Natural killer cell (primary cell): Measurements from ENCODE around the gene ITCH. TPM values are rescaled to one million over a fixed set of nuclear protein-coding genes. Genes with fewer than 3 reads are reported as not detected.
"Not testable (repeated sequence)": the region's sequence is repeated elsewhere in the genome, so short reads cannot be mapped to it uniquely, and the experiment has no call there.

ENCODE experiments used
- ATAC-seq, 3 donors: fragments of 150-1000 bp in 2 of 3; fragments of 200-7000 bp in 1 of 3; cut with Tn5 transposase; 1 replicate in 1 of 3; 2 replicates in 2 of 3; pipeline ENCODE4 v1.10.0; 2021; ENCODE audit warnings: mild to moderate bottlenecking in 2 of 3, moderate library complexity in 2 of 3
- DNase-seq, 2 donors: peaks; one replicate each; pipeline versions ENCODE4 v3.0.0 to v3.0.0-alpha.2; 2013 to 2021; ENCODE audit warnings: mixed read lengths in 1 of 2
- H3K27ac ChIP-seq: one replicate; pipeline ENCODE4 v1.5.1; 2013; ENCODE audit warnings: mild to moderate bottlenecking, low read length
- H3K27me3 ChIP-seq: one replicate; pipeline ENCODE4 v1.6.1; 2013; ENCODE audit warnings: low read length; ENCODE audit not compliant: control insufficient read depth, insufficient read depth
- H3K36me3 ChIP-seq: one replicate; pipeline ENCODE4 v1.6.1; 2013; ENCODE audit warnings: low read length; ENCODE audit not compliant: control insufficient read depth, insufficient read depth
- H3K4me1 ChIP-seq: one replicate; pipeline ENCODE4 v1.6.1; 2013; ENCODE audit warnings: low read length; ENCODE audit not compliant: control insufficient read depth, insufficient read depth
- H3K4me3 ChIP-seq: one replicate; pipeline ENCODE4 v1.5.1; 2013; ENCODE audit warnings: low read length
- H3K9me3 ChIP-seq: one replicate; pipeline ENCODE4 v1.6.1; 2013; ENCODE audit warnings: low read length; ENCODE audit not compliant: control insufficient read depth, insufficient read depth
- H3K27ac Mint-ChIP-seq, 2 donors: one replicate each; pipeline ENCODE4 v1.8.0; 2022; ENCODE audit warnings: mild to moderate bottlenecking in 2 of 2, mixed read lengths in 2 of 2, moderate library complexity in 1 of 2
- H3K27me3 Mint-ChIP-seq, 2 donors: one replicate each; pipeline ENCODE4 v1.8.0; 2022; ENCODE audit warnings: low read depth in 2 of 2, mixed read lengths in 2 of 2
- H3K36me3 Mint-ChIP-seq: one replicate; pipeline ENCODE4 v1.8.0; 2022; ENCODE audit warnings: mixed read lengths
- H3K4me1 Mint-ChIP-seq, 2 donors: one replicate each; pipeline ENCODE4 v1.8.0; 2022; ENCODE audit warnings: mixed read lengths in 2 of 2
- H3K4me3 Mint-ChIP-seq: one replicate; pipeline ENCODE4 v1.8.0; 2022; ENCODE audit warnings: mild to moderate bottlenecking, moderate library complexity, mixed read lengths
- H3K9me3 Mint-ChIP-seq, 2 donors: one replicate each; pipeline ENCODE4 v1.8.0; 2022; ENCODE audit warnings: mixed read lengths in 2 of 2
- CTCF ChIP-seq: fragments of 200-600 bp; IDR thresholded peaks from one replicate; pipeline ENCODE4 v1.8.0; 2022; ENCODE audit warnings: antibody characterized with exemption
- WGBS: methylation state at CpG from one replicate; pipeline ENCODE4 v1.1.7; 2013; ENCODE audit warnings: missing lambda C conversion rate; ENCODE audit not compliant: insufficient coverage; 5-methylcytosine and 5-hydroxymethylcytosine counted together
- intact Hi-C: fragments of 100-400 bp; cut with micrococcal nuclease; formaldehyde crosslinking; loops from one replicate; pipeline ENCODE4 v1.14.2; 2022
- total RNA-seq, 4 donors: library from RNA; stranded (reverse); fragments of 120-200 nt in 1 of 4; gene quantifications; one replicate each; pipeline versions ENCODE4 v1.2.3 to v1.2.4, GENCODE V29; 2013 to 2022

ITCH gene
- total RNA-seq, 3 donors from 2014 or later (not counting 1 experiment from before 2014, with no cell fraction given): 157 to 182 (median 163) TPM

DNA sequence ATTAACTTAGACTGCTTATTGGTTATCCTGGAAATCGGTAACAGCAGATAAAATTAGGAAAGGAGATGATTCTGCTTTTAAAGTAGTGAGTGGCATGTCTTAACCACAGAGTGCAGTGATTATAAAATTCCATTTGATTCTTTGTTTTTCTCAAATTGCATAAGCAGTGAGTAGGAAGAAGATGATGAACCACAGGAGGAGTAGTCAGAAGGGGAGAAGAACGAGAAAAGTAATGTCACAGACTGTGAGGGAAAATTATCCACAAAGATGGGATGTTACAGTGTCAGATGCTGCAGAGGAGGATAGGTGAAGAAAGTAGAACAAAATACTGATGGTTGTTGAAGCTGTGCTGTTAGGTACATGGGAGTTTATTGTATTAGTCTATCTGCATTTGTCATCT is 63.0 kb downstream of the ITCH start:
- Histone ChIP-seq H3K9me3 (no peaks in the 10 kb centered on the region), H3K4me1 (peaks cover 4% of the 10 kb centered on the region), H3K4me3 (no peak overlapping the region), H3K27ac (no peak overlapping the region), H3K36me3 (peaks cover 77% of the 10 kb centered on the region), H3K27me3 (no peaks in the 10 kb centered on the region)
- Mint-ChIP-seq H3K4me1 (peaks cover 40 to 44% of the 10 kb centered on the region in 2 donors), H3K9me3 (no peaks in the 10 kb centered on the region), H3K36me3 (peaks cover 12% of the 10 kb centered on the region), H3K27ac (peak overlapping the region; percentile 13 to 21), H3K27me3 (no peaks in the 10 kb centered on the region), H3K4me3 (no peak overlapping the region)
- ATAC-seq (no peak), DNase-seq (no peak)
- intact Hi-C loops: no loop called here
- no peak for TF ChIP-seq CTCF
- 98% methylated on average over 2 of the region's 2 CpGs for WGBS

- H3K4me3 ChIP-seq: no peak overlapping the region
- H3K27ac ChIP-seq: no peak overlapping the region
- Mint-ChIP-seq H3K27ac (peak overlapping the region; percentile 47 to 63), H3K9me3 (no peaks in the 10 kb centered on the region), H3K4me3 (no peak overlapping the region), H3K27me3 (no peaks in the 10 kb centered on the region), H3K36me3 (peaks cover 7% of the 10 kb centered on the region), H3K4me1 (peaks cover 40 to 46% of the 10 kb centered on the region in 2 donors)
- TF ChIP-seq CTCF: no peak
- H3K9me3 ChIP-seq: no peaks in the 10 kb centered on the region
- WGBS: 95% methylated on average over 3 of the region's 3 CpGs
- peaks cover 71% of the 10 kb centered on the region for H3K36me3 ChIP-seq
- ATAC-seq: no peak
- intact Hi-C loops: no loop called here
- H3K27me3 ChIP-seq: no peaks in the 10 kb centered on the region
- DNase-seq: no peak
- H3K4me1 ChIP-seq: peaks cover 4% of the 10 kb centered on the region
These were observed 64.3 kb downstream of the ITCH start for GRCh38 chr20:34427331-34427730.

DNA sequence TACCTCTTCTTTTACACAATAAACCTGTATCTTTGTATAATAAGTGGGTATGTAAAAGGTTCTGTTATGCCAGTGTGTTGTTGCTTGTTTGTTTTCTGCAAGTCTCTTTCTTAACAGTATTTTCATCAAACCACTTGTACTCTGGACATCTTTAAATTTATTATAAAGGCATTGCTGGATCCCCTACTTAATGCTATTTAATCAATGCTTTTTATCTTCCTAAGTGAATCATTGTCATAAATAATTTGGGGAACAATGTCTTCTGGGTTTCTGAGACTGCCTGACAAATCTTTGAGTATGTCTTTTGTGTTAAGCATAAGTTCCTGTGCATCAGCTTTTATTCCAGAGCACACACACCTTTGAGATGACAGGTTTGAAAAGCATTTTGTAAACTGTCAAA is 64.7 kb downstream of the ITCH start:
- H3K27ac ChIP-seq: no peak overlapping the region
- DNase-seq (no peak), ATAC-seq (no peak)
- H3K9me3 ChIP-seq: no peaks in the 10 kb centered on the region
- peak overlapping the region; percentile 51 to 63 for H3K27ac Mint-ChIP-seq
- H3K36me3 Mint-ChIP-seq: peaks cover 7% of the 10 kb centered on the region
- H3K4me1 Mint-ChIP-seq: peaks cover 39 to 46% of the 10 kb centered on the region in 2 donors
- intact Hi-C loops: no loop called here
- H3K9me3 Mint-ChIP-seq: no peaks in the 10 kb centered on the region
- TF ChIP-seq CTCF: no peak
- no peaks in the 10 kb centered on the region for H3K27me3 Mint-ChIP-seq
- H3K36me3 ChIP-seq: peaks cover 72% of the 10 kb centered on the region
- no peak overlapping the region for H3K4me3 Mint-ChIP-seq
- H3K4me3 ChIP-seq: no peak overlapping the region
- peaks cover 1% of the 10 kb centered on the region for H3K4me1 ChIP-seq
- H3K27me3 ChIP-seq: no peaks in the 10 kb centered on the region

- H3K4me3 ChIP-seq: no peak overlapping the region
- DNase-seq (no peak), ATAC-seq (no peak)
- H3K27ac ChIP-seq: no peak overlapping the region
- no peaks in the 10 kb centered on the region for H3K9me3 ChIP-seq
- H3K9me3 Mint-ChIP-seq: no peaks in the 10 kb centered on the region
- H3K36me3 Mint-ChIP-seq: no peaks in the 10 kb centered on the region
- H3K27ac Mint-ChIP-seq: peak overlapping the region; percentile 1 to 60
- H3K36me3 ChIP-seq: peaks cover 48% of the 10 kb centered on the region
- no peaks in the 10 kb centered on the region for H3K4me1 ChIP-seq
- H3K27me3 ChIP-seq: no peaks in the 10 kb centered on the region
- no peak for TF ChIP-seq CTCF
- no peak overlapping the region for H3K4me3 Mint-ChIP-seq
- 100% methylated on average over 3 of the region's 3 CpGs for WGBS
- intact Hi-C loops: no loop called here
- no peaks in the 10 kb centered on the region for H3K27me3 Mint-ChIP-seq
- H3K4me1 Mint-ChIP-seq: peaks cover 20 to 35% of the 10 kb centered on the region in 2 donors
These were observed 68.1 kb downstream of the ITCH start for GRCh38 chr20:34431168-34431567.

DNA sequence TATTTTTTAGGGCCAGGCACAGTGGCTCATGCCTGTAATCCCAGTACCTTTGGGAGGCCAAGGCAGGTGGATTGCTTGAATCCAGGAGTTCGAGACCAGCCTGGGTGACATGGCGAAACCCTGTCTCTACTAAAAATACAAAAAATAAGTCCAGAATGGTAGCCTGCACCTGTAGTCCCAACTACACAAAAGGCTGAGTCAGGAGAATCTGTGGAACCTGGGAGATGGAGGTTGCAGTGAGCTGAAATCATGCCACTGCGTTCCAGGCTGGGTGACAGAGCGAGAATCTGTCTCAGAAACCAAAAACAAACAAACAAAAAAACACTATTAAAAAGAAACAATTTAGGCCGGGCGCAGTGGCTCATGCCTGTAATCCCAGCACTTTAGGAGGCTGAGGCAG is 69.6 kb downstream of the ITCH start:
- peaks cover 43% of the 10 kb centered on the region for H3K36me3 ChIP-seq
- H3K27ac ChIP-seq, H3K27me3 Mint-ChIP-seq, H3K4me3 Mint-ChIP-seq, ATAC-seq, H3K4me1 ChIP-seq, H3K36me3 Mint-ChIP-seq, H3K27me3 ChIP-seq, DNase-seq, H3K9me3 ChIP-seq, H3K4me3 ChIP-seq, H3K9me3 Mint-ChIP-seq, intact Hi-C loops, H3K27ac Mint-ChIP-seq: not testable (repeated sequence)
- H3K4me1 Mint-ChIP-seq: peaks cover 31 to 41% of the 10 kb centered on the region in 2 donors
- WGBS: 100% methylated on average over 4 of the region's 6 CpGs
